K562 (cell line): Measurements from ENCODE around the gene PANX1.

Experiments used
- ARHGAP35 ChIP-seq: fragments of 450-650 bp; IDR thresholded peaks from 2 replicates; pipeline ENCODE4 v1.6.1; 2018; ENCODE audit not compliant: partially characterized antibody
- ATF2 ChIP-seq: sonication (generic); formaldehyde crosslinking; IDR thresholded peaks from 2 replicates; pipeline ENCODE4 v1.8.1; 2022; ENCODE audit warnings: missing genetic modification reagents
- CBFA2T3 ChIP-seq: fragments of 450-650 bp; IDR thresholded peaks from 2 replicates; pipeline ENCODE4 v1.6.1; 2017
- CHCHD3 ChIP-seq: fragments of 250-450 bp; sonication (Bioruptor Pico); IDR thresholded peaks from 2 replicates; pipeline ENCODE4 v2.1.2; 2022; ENCODE audit warnings: mild to moderate bottlenecking
- MTA3 ChIP-seq: fragments of 450-650 bp; formaldehyde crosslinking; IDR thresholded peaks from 2 replicates; pipeline ENCODE4 v1.6.1; 2017; ENCODE audit warnings: mild to moderate bottlenecking, borderline replicate concordance
- NR3C1 ChIP-seq: sonication (generic); formaldehyde crosslinking; IDR thresholded peaks from 2 replicates; pipeline ENCODE4 v1.8.1; 2022; ENCODE audit warnings: missing genetic modification reagents
- XRCC4 ChIP-seq: IDR thresholded peaks from one replicate; pipeline ENCODE4 v1.6.1; 2011; ENCODE audit not compliant: insufficient read depth, insufficient read length; ENCODE audit errors: extremely low read depth
- TF ChIP-seq, protein P1 (sequence below), 3 experiments: IDR thresholded peaks in 2 of 3; conservative IDR thresholded peaks in 1 of 3; 2 replicates each; pipeline ENCODE4 v1.5.1; 2011 to 2012; ENCODE audit warnings: low read length in 3 of 3, mild to moderate bottlenecking in 3 of 3, control low read depth in 2 of 3, improper control_type of control experiment in 1 of 3, inconsistent platforms in 1 of 3, low read depth in 1 of 3, mixed read lengths in 1 of 3, moderate library complexity in 1 of 3; ENCODE audit not compliant: insufficient read depth in 2 of 3

- TF ChIP-seq ARHGAP35 (no peak), CBFA2T3 (no peak), ATF2 (CRISPR knock-in tag) (no peak), MTA3 (no peak), NR3C1 (CRISPR knock-in tag) (no peak), CHCHD3 (CRISPR knock-in tag) (no peak), XRCC4 (no peak)
- TF ChIP-seq, protein P1, sequence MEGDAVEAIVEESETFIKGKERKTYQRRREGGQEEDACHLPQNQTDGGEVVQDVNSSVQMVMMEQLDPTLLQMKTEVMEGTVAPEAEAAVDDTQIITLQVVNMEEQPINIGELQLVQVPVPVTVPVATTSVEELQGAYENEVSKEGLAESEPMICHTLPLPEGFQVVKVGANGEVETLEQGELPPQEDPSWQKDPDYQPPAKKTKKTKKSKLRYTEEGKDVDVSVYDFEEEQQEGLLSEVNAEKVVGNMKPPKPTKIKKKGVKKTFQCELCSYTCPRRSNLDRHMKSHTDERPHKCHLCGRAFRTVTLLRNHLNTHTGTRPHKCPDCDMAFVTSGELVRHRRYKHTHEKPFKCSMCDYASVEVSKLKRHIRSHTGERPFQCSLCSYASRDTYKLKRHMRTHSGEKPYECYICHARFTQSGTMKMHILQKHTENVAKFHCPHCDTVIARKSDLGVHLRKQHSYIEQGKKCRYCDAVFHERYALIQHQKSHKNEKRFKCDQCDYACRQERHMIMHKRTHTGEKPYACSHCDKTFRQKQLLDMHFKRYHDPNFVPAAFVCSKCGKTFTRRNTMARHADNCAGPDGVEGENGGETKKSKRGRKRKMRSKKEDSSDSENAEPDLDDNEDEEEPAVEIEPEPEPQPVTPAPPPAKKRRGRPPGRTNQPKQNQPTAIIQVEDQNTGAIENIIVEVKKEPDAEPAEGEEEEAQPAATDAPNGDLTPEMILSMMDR (IDR thresholded peaks at IDR 0.05 in 2 of 3, conservative IDR thresholded peaks at IDR 0.05 in 1 of 3; ENCODE audit: insufficient read depth in 2 of 3, low read depth in 1 of 3, low read length in 3 of 3) = no peak
Observed at GRCh38 chr11:94091091-94091490, 37.5 kb upstream of the PANX1 start.
